ENCODE data around the gene HPCAL1. TPM values are rescaled to one million over a fixed set of nuclear protein-coding genes. Genes with fewer than 3 reads are reported as not detected.

HPCAL1 gene
- total RNA-seq, 3 donors from 2014 or later, result 42.0 to 98.1 (median 47.7) TPM

- no peak for TF ChIP-seq CTCF (IDR thresholded peaks at IDR 0.05)
These were observed 9.8 kb downstream of the HPCAL1 start for GRCh38 chr2:10312437-10312957.

GRCh38 chr2:10316336-10316735 is 13.6 kb downstream of the HPCAL1 start:
- H3K4me3 ChIP-seq, result no peak overlapping the region
- TF ChIP-seq CTCF (IDR thresholded peaks at IDR 0.05), result no peak
- H3K36me3 ChIP-seq (ENCODE audit: low read depth), result no peaks in the 10 kb centered on the region
- intact Hi-C loops (cut with DNase I, micrococcal nuclease), result no loop called here
- H3K4me1 ChIP-seq (ENCODE audit: low read depth), result no peaks in the 10 kb centered on the region
- DNase-seq, result no peak
- no peak for ATAC-seq
- no peaks in the 10 kb centered on the region for H3K9me3 ChIP-seq

More at GRCh38 chr2:10312437-10312957, 9.8 kb downstream of the HPCAL1 start:
- no peak for DNase-seq
- Histone ChIP-seq H3K9me3 (no peaks in the 10 kb centered on the region), H3K4me1 (ENCODE audit: low read depth) (no peaks in the 10 kb centered on the region), H3K36me3 (ENCODE audit: low read depth) (no peaks in the 10 kb centered on the region), H3K4me3 (no peak overlapping the region)
- no peak for ATAC-seq
- intact Hi-C loops (cut with DNase I, micrococcal nuclease), result no loop called here

- ATAC-seq (no peak), DNase-seq (no peak)
- H3K9me3 ChIP-seq, result no peaks in the 10 kb centered on the region
- no peak for TF ChIP-seq CTCF (IDR thresholded peaks at IDR 0.05)
- intact Hi-C loops (cut with DNase I, micrococcal nuclease), result no loop called here
- no peak overlapping the region for H3K4me3 ChIP-seq
- H3K4me1 ChIP-seq (ENCODE audit: low read depth), result no peaks in the 10 kb centered on the region
- H3K36me3 ChIP-seq (ENCODE audit: low read depth), result no peaks in the 10 kb centered on the region
These were observed 14.2 kb downstream of the HPCAL1 start for GRCh38 chr2:10316860-10317259.

GRCh38 chr2:10317646-10318045 is 14.9 kb downstream of the HPCAL1 start:
- ATAC-seq, result no peak
- no peak for DNase-seq
- Histone ChIP-seq H3K4me3 (no peak overlapping the region), H3K4me1 (ENCODE audit: low read depth) (no peaks in the 10 kb centered on the region), H3K36me3 (ENCODE audit: low read depth) (no peaks in the 10 kb centered on the region), H3K9me3 (no peaks in the 10 kb centered on the region)
- TF ChIP-seq CTCF (IDR thresholded peaks at IDR 0.05), result no peak
- intact Hi-C loops (cut with DNase I, micrococcal nuclease), result no loop called here

GRCh38 chr2:10318345-10318744 is 15.6 kb downstream of the HPCAL1 start:
- H3K4me3 ChIP-seq, result no peak overlapping the region
- no peak for TF ChIP-seq CTCF (IDR thresholded peaks at IDR 0.05)
- DNase-seq (no peak), ATAC-seq (no peak)
- no peaks in the 10 kb centered on the region for H3K9me3 ChIP-seq
- H3K36me3 ChIP-seq (ENCODE audit: low read depth), result no peaks in the 10 kb centered on the region
- intact Hi-C loops (cut with DNase I, micrococcal nuclease), result no loop called here
- no peaks in the 10 kb centered on the region for H3K4me1 ChIP-seq (ENCODE audit: low read depth)
